ENCODE results near the gene SP3. TPM values are rescaled to one million over a fixed set of nuclear protein-coding genes. Genes with fewer than 3 reads are reported as not detected.

The SP3 gene
- total and polyA plus RNA-seq, 9 of the 15 experiments (the other 6 are each of a cell fraction or from before 2014, with no cell fraction given), result 12.0 to 106 (median 74.9) TPM

DNA sequence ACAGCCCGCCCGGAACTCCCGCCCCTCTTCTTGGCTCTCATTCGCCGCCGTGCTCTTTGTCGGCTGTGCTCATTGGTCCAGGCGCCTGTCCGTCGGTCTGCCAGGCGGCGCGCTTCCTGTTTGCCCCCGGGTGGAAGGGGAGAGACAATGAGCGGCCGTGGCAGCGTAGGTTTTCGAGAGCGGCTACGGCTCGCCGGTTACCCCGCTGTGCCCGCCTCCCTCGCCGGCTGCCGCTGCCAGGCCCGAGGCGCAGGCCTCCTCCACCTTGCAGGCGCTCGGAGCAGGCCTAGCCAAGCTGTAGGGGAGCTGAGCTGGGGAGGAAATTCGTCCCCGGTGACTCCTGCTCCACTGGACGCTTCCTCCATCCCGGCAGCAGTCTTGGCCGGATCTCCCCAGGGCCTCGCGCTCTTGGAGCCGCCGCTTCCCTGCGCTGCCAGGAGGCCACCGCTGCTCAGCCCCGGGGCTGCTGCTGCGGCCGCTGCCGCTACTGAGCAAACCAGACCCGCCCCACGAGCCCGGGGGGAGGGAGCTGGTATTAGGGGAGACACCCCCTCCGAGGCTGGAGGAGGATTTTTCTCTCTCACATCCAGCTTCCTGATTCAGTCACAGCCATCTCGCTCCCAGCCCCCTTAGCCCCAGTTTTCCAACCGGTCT, at the start of gene SP3 (continued):
- TF ChIP-seq ZNF318 (IDR thresholded peaks at IDR 0.05; ENCODE audit: borderline replicate concordance in 1 of 2, low read depth in 1 of 2) (no peak), MCM2 (IDR thresholded peaks at IDR 0.05; ENCODE audit: low read depth) (no peak), SIN3B (IDR thresholded peaks at IDR 0.05; ENCODE audit: low read depth) (peak; percentile 50; the same call in 1 of the 2 replicates), TBL1XR1 (IDR thresholded peaks at IDR 0.05; ENCODE audit: low read length in 2 of 2) (no peak), STAG1 (CRISPR knock-in tag; IDR thresholded peaks at IDR 0.05; ENCODE audit: borderline replicate concordance) (no peak), JUNB (CRISPR knock-in tag; conservative IDR thresholded peaks at IDR 0.05) (no peak), ADNP (tag; IDR thresholded peaks at IDR 0.05) (no peak), STAT5B (CRISPR knock-in tag; IDR thresholded peaks at IDR 0.05) (no peak), CC2D1A (IDR thresholded peaks at IDR 0.05) (0 out of 2 replicates have a peak, but pooled peaks have one; percentile 40), ZNF175 (CRISPR knock-in tag; IDR thresholded peaks at IDR 0.05; ENCODE audit: low read depth) (no peak), THRB (CRISPR knock-in tag; conservative IDR thresholded peaks at IDR 0.05) (peak; percentile 79), ZNF75A (CRISPR knock-in tag; IDR thresholded peaks at IDR 0.05) (0 out of 2 replicates have a peak, but pooled peaks have one; percentile 19), NCOR1 (IDR thresholded peaks at IDR 0.05) (no peak), TCF7L2 (IDR thresholded peaks at IDR 0.05; ENCODE audit: low read depth, low read length) (no peak), HNRNPL (IDR thresholded peaks at IDR 0.05; ENCODE audit: low read depth, low read length) (peak; percentile 53; the same call in 1 of the 2 replicates), KDM5B (IDR thresholded peaks at IDR 0.05; ENCODE audit: insufficient replicate concordance, low read depth, low read length) (peak; percentile 33), PML (IDR thresholded peaks at IDR 0.05; ENCODE audit: low read length) (peak; percentile 74)
- TF ChIP-seq, protein P1, sequence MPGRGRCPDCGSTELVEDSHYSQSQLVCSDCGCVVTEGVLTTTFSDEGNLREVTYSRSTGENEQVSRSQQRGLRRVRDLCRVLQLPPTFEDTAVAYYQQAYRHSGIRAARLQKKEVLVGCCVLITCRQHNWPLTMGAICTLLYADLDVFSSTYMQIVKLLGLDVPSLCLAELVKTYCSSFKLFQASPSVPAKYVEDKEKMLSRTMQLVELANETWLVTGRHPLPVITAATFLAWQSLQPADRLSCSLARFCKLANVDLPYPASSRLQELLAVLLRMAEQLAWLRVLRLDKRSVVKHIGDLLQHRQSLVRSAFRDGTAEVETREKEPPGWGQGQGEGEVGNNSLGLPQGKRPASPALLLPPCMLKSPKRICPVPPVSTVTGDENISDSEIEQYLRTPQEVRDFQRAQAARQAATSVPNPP (IDR thresholded peaks at IDR 0.05; ENCODE audit: borderline replicate concordance, insufficient read depth, insufficient read length), result no peak

Data from K562 (cell line).